Body of pancreas (tissue), 4 donors: Measurements from ENCODE around the gene IPO11. TPM values are rescaled to one million over a fixed set of nuclear protein-coding genes. Genes with fewer than 3 reads are reported as not detected.

ENCODE experiments used
- ATAC-seq: fragments of 150-250 bp; one replicate; pipeline ENCODE4 v1.9.1; 2016
- DNase-seq, 4 donors: peaks; one replicate each; pipeline ENCODE4 v3.0.0-alpha.2; 2019
- H3K27ac ChIP-seq, 4 donors: fragments of 200-600 bp; sonication (generic); 1 replicate in 3 of 4; 2 replicates in 1 of 4; pipeline versions ENCODE4 v1.5.1 to v1.6.1; 2016 to 2019; ENCODE audit warnings: mild to moderate bottlenecking in 1 of 4, mixed read lengths in 1 of 4, moderate library complexity in 1 of 4
- H3K27me3 ChIP-seq, 2 donors: fragments of 200-600 bp; sonication (generic); one replicate each; pipeline ENCODE4 v1.6.0; 2016; ENCODE audit warnings: mild to moderate bottlenecking in 1 of 2
- H3K36me3 ChIP-seq, 2 donors: fragments of 200-600 bp; sonication (generic); replicated peaks in 1 of 2; 2 replicates each; pipeline ENCODE4 v1.5.1; 2016; ENCODE audit warnings: low read depth in 2 of 2; ENCODE audit not compliant: insufficient read depth in 1 of 2
- H3K4me1 ChIP-seq: fragments of 200-600 bp; sonication (generic); one replicate; pipeline ENCODE4 v1.6.0; 2016
- H3K4me3 ChIP-seq, 2 donors: fragments of 200-600 bp; sonication (generic); 1 replicate in 1 of 2; 2 replicates in 1 of 2; pipeline ENCODE4 v1.5.1; 2016 to 2019
- H3K9me3 ChIP-seq, 3 donors: fragments of 200-600 bp; sonication (generic); 1 replicate in 2 of 3; 2 replicates in 1 of 3; pipeline ENCODE4 v1.5.1; 2016
- CTCF ChIP-seq, 7 experiments: fragments of 450-650 bp in 4 of 7; fragments of 200-600 bp in 3 of 7; sonication (generic) in 3 of 7; IDR thresholded peaks; one replicate each; pipeline ENCODE4 v1.5.1; 2016 to 2019; ENCODE audit warnings: antibody characterized with exemption in 7 of 7
- POLR2A ChIP-seq, 3 donors: fragments of 450-650 bp; IDR thresholded peaks; one replicate each; pipeline ENCODE4 v1.6.1; 2016; ENCODE audit warnings: antibody characterized with exemption in 3 of 3, mild to moderate bottlenecking in 2 of 3
- WGBS, 2 donors: methylation state at CpG; one replicate each; pipeline ENCODE4 v1.1.5; 2017; 5-methylcytosine and 5-hydroxymethylcytosine counted together
- intact Hi-C: fragments of 100-400 bp; cut with DNase I; formaldehyde crosslinking; loops from one replicate; pipeline ENCODE4 v1.15.1; 2023
- total RNA-seq, 2 donors: library from RNA; depleted of rRNA; stranded (reverse); fragments of >200 nt; gene quantifications; one replicate each; pipeline ENCODE4 v1.1.0, GENCODE V29; 2016

IPO11 gene
- total RNA-seq, 2 donors from 2014 or later: 10.9 to 13.2 TPM

- peak overlapping the region in 2 of 4 donors; percentile 15 to 33 for H3K27ac ChIP-seq
- TF ChIP-seq POLR2A (IDR thresholded peaks at IDR 0.05) (no peak), CTCF (IDR thresholded peaks at IDR 0.05) (no peak)
- intact Hi-C loops: no loop called here
- H3K4me1 ChIP-seq: peaks cover 15% of the 10 kb centered on the region
- ATAC-seq: peak; percentile 77
- WGBS, 2 donors: 19 to 32% methylated on average over 3 of the region's 3 CpGs
- no peaks in the 10 kb centered on the region for H3K9me3 ChIP-seq
- H3K4me3 ChIP-seq: no peak overlapping the region
- no peaks in the 10 kb centered on the region for H3K36me3 ChIP-seq
- DNase-seq: peak in 2 of 4 donors; percentile 14 to 19
- H3K27me3 ChIP-seq: no peaks in the 10 kb centered on the region
These were observed 188.1 kb downstream of the IPO11 start for GRCh38 chr5:62600560-62601252.

- intact Hi-C loops: no loop called here
- Histone ChIP-seq H3K4me3 (no peak overlapping the region), H3K36me3 (no peaks in the 10 kb centered on the region), H3K27ac (no peak overlapping the region), H3K4me1 (peaks cover 15% of the 10 kb centered on the region), H3K9me3 (no peaks in the 10 kb centered on the region), H3K27me3 (no peaks in the 10 kb centered on the region)
- no peak for ATAC-seq
- WGBS, 2 donors: 96 to 99% methylated on average over 5 of the region's 5 CpGs
- DNase-seq: no peak
- no peak for TF ChIP-seq CTCF (IDR thresholded peaks at IDR 0.05)
- TF ChIP-seq POLR2A (IDR thresholded peaks at IDR 0.05): no peak
These were observed 191.4 kb downstream of the IPO11 start for GRCh38 chr5:62603934-62604333.

- no peaks in the 10 kb centered on the region for H3K9me3 ChIP-seq
These were observed 193.1 kb downstream of the IPO11 start for GRCh38 chr5:62605638-62606037.

GRCh38 chr5:62606878-62607277 lies 194.3 kb downstream of the IPO11 start:
- Histone ChIP-seq H3K27ac (no peak overlapping the region), H3K4me3 (no peak overlapping the region), H3K36me3 (no peaks in the 10 kb centered on the region), H3K9me3 (no peaks in the 10 kb centered on the region), H3K4me1 (no peaks in the 10 kb centered on the region), H3K27me3 (no peaks in the 10 kb centered on the region)
- ATAC-seq (no peak), DNase-seq (no peak)
- intact Hi-C loops: no loop called here
- TF ChIP-seq POLR2A (IDR thresholded peaks at IDR 0.05): no peak
- TF ChIP-seq CTCF (IDR thresholded peaks at IDR 0.05): no peak
- WGBS, 2 donors: 92 to 100% methylated on average over 1 of the region's 1 CpG

More at GRCh38 chr5:62605638-62606037, 193.1 kb downstream of the IPO11 start:
- intact Hi-C loops: no loop called here
- no peak for ATAC-seq
- DNase-seq: no peak
- Histone ChIP-seq H3K4me1 (peaks cover 5% of the 10 kb centered on the region), H3K27ac (no peak overlapping the region), H3K27me3 (no peaks in the 10 kb centered on the region), H3K4me3 (no peak overlapping the region), H3K36me3 (no peaks in the 10 kb centered on the region)
- TF ChIP-seq POLR2A (IDR thresholded peaks at IDR 0.05): no peak
- no peak for TF ChIP-seq CTCF (IDR thresholded peaks at IDR 0.05)
- 94 to 99% methylated on average over 4 of the region's 4 CpGs for WGBS, 2 donors

- Histone ChIP-seq H3K4me1 (no peaks in the 10 kb centered on the region), H3K9me3 (no peaks in the 10 kb centered on the region), H3K4me3 (no peak overlapping the region), H3K36me3 (no peaks in the 10 kb centered on the region), H3K27me3 (no peaks in the 10 kb centered on the region), H3K27ac (no peak overlapping the region)
- ATAC-seq (no peak), DNase-seq (no peak)
- TF ChIP-seq CTCF (IDR thresholded peaks at IDR 0.05): no peak
- TF ChIP-seq POLR2A (IDR thresholded peaks at IDR 0.05): no peak
- 97 to 100% methylated on average over 4 of the region's 4 CpGs for WGBS, 2 donors
- intact Hi-C loops: no loop called here
These were observed 195.1 kb downstream of the IPO11 start for GRCh38 chr5:62607615-62608014.
